ENCODE data around the gene TEAD1.

TEAD1 gene

GRCh38 chr11:12909879-12910278, 235.7 kb downstream of the TEAD1 start:
- no peaks in the 10 kb centered on the region for H3K36me3 ChIP-seq (ENCODE audit: control insufficient read depth, low read length)
- no peaks in the 10 kb centered on the region for H3K27me3 ChIP-seq (ENCODE audit: control insufficient read depth, low read length)
- no peak overlapping the region for H3K27ac ChIP-seq (ENCODE audit: low read depth, low read length)
- H3K4me3 ChIP-seq (ENCODE audit: low read length), result no peak overlapping the region
- H3K9me2 ChIP-seq (replicated peaks; ENCODE audit: control insufficient read depth, low read length), result no peaks in the 10 kb centered on the region
- H3K4me1 ChIP-seq (ENCODE audit: control insufficient read depth, low read length), result no peaks in the 10 kb centered on the region
- H3K9me3 ChIP-seq (ENCODE audit: control insufficient read depth, insufficient read depth, low read length), result no peaks in the 10 kb centered on the region
- no peaks in the 10 kb centered on the region for H3F3A ChIP-seq (ENCODE audit: control insufficient read depth, insufficient read depth)
- H4K20me1 ChIP-seq (ENCODE audit: control insufficient read depth, insufficient read depth, low read depth, low read length), result no peaks in the 10 kb centered on the region
- TF ChIP-seq CTCF (IDR thresholded peaks at IDR 0.05; ENCODE audit: low read depth, low read length, poor library complexity, severe bottlenecking) (no peak), EZH2phosphoT487 (IDR thresholded peaks at IDR 0.05; ENCODE audit: borderline replicate concordance, low read length) (no peak)
- H3K4me2 ChIP-seq (ENCODE audit: low read length), result no peak overlapping the region
- H3K79me2 ChIP-seq (ENCODE audit: control insufficient read depth, low read length), result no peaks in the 10 kb centered on the region

- H3K27ac ChIP-seq (ENCODE audit: low read depth, low read length), result no peak overlapping the region
- H3K4me2 ChIP-seq (ENCODE audit: low read length), result no peak overlapping the region
- H3K4me1 ChIP-seq (ENCODE audit: control insufficient read depth, low read length), result no peaks in the 10 kb centered on the region
- H3K36me3 ChIP-seq (ENCODE audit: control insufficient read depth, low read length), result no peaks in the 10 kb centered on the region
- H4K20me1 ChIP-seq (ENCODE audit: control insufficient read depth, insufficient read depth, low read depth, low read length), result no peaks in the 10 kb centered on the region
- H3K27me3 ChIP-seq (ENCODE audit: control insufficient read depth, low read length), result no peaks in the 10 kb centered on the region
- no peaks in the 10 kb centered on the region for H3F3A ChIP-seq (ENCODE audit: control insufficient read depth, insufficient read depth)
- no peaks in the 10 kb centered on the region for H3K79me2 ChIP-seq (ENCODE audit: control insufficient read depth, low read length)
- H3K4me3 ChIP-seq (ENCODE audit: low read length), result no peak overlapping the region
- H3K9me2 ChIP-seq (replicated peaks; ENCODE audit: control insufficient read depth, low read length), result no peaks in the 10 kb centered on the region
- no peaks in the 10 kb centered on the region for H3K9me3 ChIP-seq (ENCODE audit: control insufficient read depth, insufficient read depth, low read length)
- no peak for TF ChIP-seq EZH2phosphoT487 (IDR thresholded peaks at IDR 0.05; ENCODE audit: borderline replicate concordance, low read length)
- peak; percentile 46 for TF ChIP-seq CTCF (IDR thresholded peaks at IDR 0.05; ENCODE audit: low read depth, low read length, poor library complexity, severe bottlenecking)
Measured at GRCh38 chr11:12914400-12914912, 240.2 kb downstream of the TEAD1 start.

- Histone ChIP-seq H3K27ac (ENCODE audit: low read depth, low read length) (no peak overlapping the region), H3K79me2 (ENCODE audit: control insufficient read depth, low read length) (no peaks in the 10 kb centered on the region), H3K36me3 (ENCODE audit: control insufficient read depth, low read length) (no peaks in the 10 kb centered on the region), H3K9me3 (ENCODE audit: control insufficient read depth, insufficient read depth, low read length) (no peaks in the 10 kb centered on the region), H3K9me2 (replicated peaks; ENCODE audit: control insufficient read depth, low read length) (no peaks in the 10 kb centered on the region), H3K27me3 (ENCODE audit: control insufficient read depth, low read length) (no peaks in the 10 kb centered on the region), H3K4me2 (ENCODE audit: low read length) (no peak overlapping the region), H3K4me1 (ENCODE audit: control insufficient read depth, low read length) (no peaks in the 10 kb centered on the region), H3K4me3 (ENCODE audit: low read length) (no peak overlapping the region), H4K20me1 (ENCODE audit: control insufficient read depth, insufficient read depth, low read depth, low read length) (no peaks in the 10 kb centered on the region), H3F3A (ENCODE audit: control insufficient read depth, insufficient read depth) (no peaks in the 10 kb centered on the region)
- no peak for TF ChIP-seq EZH2phosphoT487 (IDR thresholded peaks at IDR 0.05; ENCODE audit: borderline replicate concordance, low read length)
- no peak for TF ChIP-seq CTCF (IDR thresholded peaks at IDR 0.05; ENCODE audit: low read depth, low read length, poor library complexity, severe bottlenecking)
Measured at GRCh38 chr11:12915093-12915492, 240.9 kb downstream of the TEAD1 start.
